Hypothalamus (tissue), 51 donors: ENCODE data around the gene CD9.

Experiments
- DNase-seq, 51 donors: peaks; one replicate each; lab custom pipeline; 2025; lab: John Stamatoyannopoulos, UW

Gene CD9

GRCh38 chr12:6234906-6235305 lies 34.7 kb downstream of the CD9 start:
- peak in 2 of 51 donors; percentile 30 to 34 for DNase-seq

- DNase-seq: peak in 3 of 51 donors; percentile 14 to 28 (median 27)
Observed at GRCh38 chr12:6235499-6235898, 35.3 kb downstream of the CD9 start.

- no peak for DNase-seq
Observed at GRCh38 chr12:6235906-6236640, 35.9 kb downstream of the CD9 start.

GRCh38 chr12:6236641-6236940 lies 36.4 kb downstream of the CD9 start:
- no peak for DNase-seq

GRCh38 chr12:6237830-6238229 lies 37.6 kb downstream of the CD9 start:
- DNase-seq: no peak

GRCh38 chr12:6238875-6239274 lies 38.7 kb downstream of the CD9 start:
- DNase-seq: no peak

GRCh38 chr12:6241495-6241894 lies 41.3 kb downstream of the CD9 start:
- DNase-seq: peak in 10 of 51 donors; percentile 16 to 33 (median 19)

GRCh38 chr12:6249580-6249979 lies 49.4 kb downstream of the CD9 start:
- no peak for DNase-seq

- no peak for DNase-seq
Observed at GRCh38 chr12:6250343-6250742, 50.1 kb downstream of the CD9 start.

GRCh38 chr12:6253278-6253677 lies 53.1 kb downstream of the CD9 start:
- DNase-seq: no peak

GRCh38 chr12:6254491-6254890 lies 54.3 kb downstream of the CD9 start:
- no peak for DNase-seq

GRCh38 chr12:6257007-6257406 lies 56.8 kb downstream of the CD9 start:
- no peak for DNase-seq

- DNase-seq: no peak
Observed at GRCh38 chr12:6262211-6262610, 62.0 kb downstream of the CD9 start.

GRCh38 chr12:6262623-6263022 lies 62.4 kb downstream of the CD9 start:
- DNase-seq: no peak

GRCh38 chr12:6263931-6264330 lies 63.7 kb downstream of the CD9 start:
- DNase-seq: no peak

- DNase-seq: no peak
Observed at GRCh38 chr12:6264402-6265037, 64.3 kb downstream of the CD9 start.

GRCh38 chr12:6265038-6265405 lies 64.8 kb downstream of the CD9 start:
- DNase-seq: no peak

- no peak for DNase-seq
Observed at GRCh38 chr12:6266541-6266966, 66.4 kb downstream of the CD9 start.

GRCh38 chr12:6266971-6267721 lies 66.9 kb downstream of the CD9 start:
- no peak for DNase-seq

- peak in 1 of 51 donors; percentile 8 for DNase-seq
Observed at GRCh38 chr12:6268484-6269157, 68.4 kb downstream of the CD9 start.

GRCh38 chr12:6269986-6270385 lies 69.8 kb downstream of the CD9 start:
- DNase-seq: no peak
